Daoy (cell line): ENCODE results near the gene PSMD1. TPM values are rescaled to one million over a fixed set of nuclear protein-coding genes. Genes with fewer than 3 reads are reported as not detected.
A peak's percentile ranks its signal among the peaks of the same experiment; 100 is the strongest.

Source experiments
- DNase-seq: peaks from one replicate; pipeline ENCODE4 v3.0.0-alpha.2; 2015; ENCODE audit warnings: low read depth
- total RNA-seq: library from RNA; depleted of rRNA; stranded (reverse); fragments of >200 nt; shearing (Covaris generic); gene quantifications from 2 replicates; pipeline ENCODE4 v1.2.3, GENCODE V29; 2014

PSMD1 gene
- total RNA-seq, 1 experiment from 2014 or later = 180 TPM

DNA sequence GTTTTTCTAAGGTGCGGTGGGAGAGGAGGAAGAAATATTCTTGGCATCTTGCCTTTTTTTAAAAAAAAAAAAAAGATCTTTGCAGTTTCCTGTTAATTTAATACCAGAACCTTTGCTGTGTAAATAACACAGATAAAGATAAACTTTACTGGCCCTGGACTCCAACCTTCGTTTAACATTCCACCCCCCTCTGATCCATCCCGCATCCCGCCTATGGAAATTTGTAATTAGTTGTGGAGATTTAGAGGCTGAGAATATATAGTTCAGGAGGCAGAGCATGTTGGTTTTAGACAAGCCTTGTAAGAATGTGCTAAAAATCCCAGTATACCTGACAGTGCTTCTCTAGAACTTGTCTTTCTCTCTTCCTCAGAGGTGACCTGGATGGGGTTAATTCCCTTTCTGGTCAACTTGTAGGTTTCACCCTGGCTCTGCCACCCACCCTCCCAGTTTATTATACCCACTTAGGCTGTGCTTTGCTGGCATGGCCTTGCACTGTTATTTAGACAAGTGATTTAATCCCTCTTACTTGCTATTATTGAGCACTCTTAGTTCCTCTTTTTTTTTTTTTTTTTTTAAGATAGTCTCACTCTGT is 22.3 kb upstream of the PSMD1 start:
- no peak for DNase-seq

DNA sequence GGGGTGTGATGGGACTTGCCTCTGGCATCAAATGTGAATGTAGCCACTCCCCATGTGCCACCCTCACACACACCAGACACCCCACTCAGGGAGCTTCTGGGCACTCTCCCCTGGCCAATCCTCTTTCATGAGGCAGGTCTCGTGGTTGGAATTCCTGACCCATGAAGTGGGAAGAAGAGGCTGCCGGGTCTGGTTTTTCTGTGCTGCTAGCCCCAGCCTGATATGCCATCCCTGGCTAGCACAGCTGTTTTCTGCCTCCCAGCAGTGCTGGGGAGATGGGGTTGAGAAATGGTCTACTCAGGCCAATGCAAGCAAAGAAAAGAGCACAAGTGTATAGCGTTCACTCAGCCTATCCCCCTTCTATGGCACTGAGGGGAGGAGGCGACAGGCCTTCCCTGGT is 20.5 kb upstream of the PSMD1 start:
- no peak for DNase-seq

DNA sequence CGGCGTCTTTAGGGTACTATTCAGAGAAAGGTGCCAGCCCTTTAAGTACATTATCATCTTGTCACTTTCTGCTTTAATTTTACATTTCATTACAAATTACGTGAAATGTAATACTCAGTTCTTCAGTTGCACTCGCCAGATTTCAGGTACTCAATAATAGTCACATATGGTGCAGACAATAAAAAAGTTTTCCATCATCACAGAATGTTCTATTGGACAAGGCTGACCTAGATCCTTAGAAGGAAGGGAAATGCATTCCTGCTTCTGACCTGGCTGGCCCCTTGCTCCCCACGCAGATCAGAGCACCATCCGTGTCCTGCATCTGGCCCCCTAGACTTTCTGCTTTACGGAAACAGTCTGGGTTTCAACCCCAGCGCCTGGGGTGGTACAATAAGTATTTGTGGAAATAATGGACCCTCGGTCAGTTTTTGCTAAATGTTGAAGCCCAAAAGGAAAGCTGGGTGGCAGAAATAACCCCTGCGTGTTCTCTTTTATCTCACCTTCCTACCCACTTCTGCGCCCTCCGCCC is 20.0 kb upstream of the PSMD1 start:
- no peak for DNase-seq

DNA sequence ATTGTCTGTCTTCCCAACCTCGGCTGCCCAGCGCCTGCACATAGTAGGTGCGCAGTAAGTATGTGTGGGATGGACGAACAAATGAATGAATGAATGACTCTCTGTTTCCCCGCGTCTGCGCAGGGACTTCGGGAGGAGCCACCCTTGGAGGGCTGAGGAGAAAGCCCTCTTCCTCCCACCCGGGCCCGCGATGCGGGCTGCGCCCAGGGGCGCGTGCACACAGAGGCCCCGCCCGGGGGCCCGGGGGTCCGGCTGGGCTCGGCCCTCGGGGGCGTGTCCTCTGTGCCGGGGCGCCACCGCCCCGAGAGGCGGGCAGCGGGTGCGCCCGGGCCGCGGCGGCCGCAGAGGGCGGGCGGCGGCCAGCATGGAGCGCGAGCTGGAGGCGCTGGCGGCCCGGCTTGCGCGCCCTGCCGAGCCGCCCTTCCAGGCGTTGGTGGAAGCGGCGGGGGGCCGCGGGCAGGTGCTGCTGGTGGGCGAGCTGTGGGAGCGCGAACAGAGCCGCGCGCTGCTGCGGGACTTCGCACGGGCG is 19.4 kb upstream of the PSMD1 start, which contains the start of gene C2orf72:
C2orf72 (plus strand) TSS at position 322 of the 529 bp plus-strand sequence; CDS start at position 365, 43 bp downstream.
- DNase-seq = peak; percentile 24

DNA sequence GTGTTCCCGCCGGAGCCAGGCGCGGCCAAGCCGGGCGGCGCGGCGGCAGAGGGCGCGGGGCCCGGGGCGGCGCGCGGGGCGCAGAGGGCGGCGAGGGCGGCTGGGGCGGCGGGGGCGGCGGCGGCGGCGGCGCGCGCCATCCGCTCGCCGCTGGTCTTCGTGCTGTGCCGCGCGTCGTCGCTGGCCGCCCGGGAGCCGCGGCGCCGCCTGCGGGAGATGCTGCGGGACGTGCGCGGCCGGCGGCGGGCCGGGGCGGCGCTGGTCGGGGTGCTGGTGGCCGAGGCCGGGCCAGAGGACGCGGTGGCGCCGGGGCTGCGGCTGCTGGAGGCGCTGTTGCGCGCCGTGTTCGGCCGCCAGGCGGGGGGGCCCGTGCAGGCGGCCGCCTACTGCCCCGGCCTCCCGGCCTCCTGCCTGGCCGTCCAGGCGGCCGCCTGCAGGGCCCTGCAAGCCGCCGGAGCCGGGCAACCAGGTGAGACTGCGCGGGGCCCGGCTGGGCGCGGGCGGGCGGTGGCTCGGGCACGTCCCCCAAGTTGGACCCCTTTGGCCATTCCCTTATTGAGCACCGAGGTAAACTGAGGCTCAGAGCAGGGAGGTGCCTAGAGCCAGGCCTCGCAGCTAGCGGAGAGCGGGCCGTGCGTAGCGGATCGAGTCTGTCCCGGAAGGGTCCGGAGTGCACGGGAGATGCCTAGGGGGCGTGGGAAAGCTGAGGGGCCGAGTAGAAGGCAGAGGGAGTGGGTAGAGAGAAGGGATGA is 18.8 kb upstream of the PSMD1 start:
- DNase-seq = peak; percentile 21

DNA sequence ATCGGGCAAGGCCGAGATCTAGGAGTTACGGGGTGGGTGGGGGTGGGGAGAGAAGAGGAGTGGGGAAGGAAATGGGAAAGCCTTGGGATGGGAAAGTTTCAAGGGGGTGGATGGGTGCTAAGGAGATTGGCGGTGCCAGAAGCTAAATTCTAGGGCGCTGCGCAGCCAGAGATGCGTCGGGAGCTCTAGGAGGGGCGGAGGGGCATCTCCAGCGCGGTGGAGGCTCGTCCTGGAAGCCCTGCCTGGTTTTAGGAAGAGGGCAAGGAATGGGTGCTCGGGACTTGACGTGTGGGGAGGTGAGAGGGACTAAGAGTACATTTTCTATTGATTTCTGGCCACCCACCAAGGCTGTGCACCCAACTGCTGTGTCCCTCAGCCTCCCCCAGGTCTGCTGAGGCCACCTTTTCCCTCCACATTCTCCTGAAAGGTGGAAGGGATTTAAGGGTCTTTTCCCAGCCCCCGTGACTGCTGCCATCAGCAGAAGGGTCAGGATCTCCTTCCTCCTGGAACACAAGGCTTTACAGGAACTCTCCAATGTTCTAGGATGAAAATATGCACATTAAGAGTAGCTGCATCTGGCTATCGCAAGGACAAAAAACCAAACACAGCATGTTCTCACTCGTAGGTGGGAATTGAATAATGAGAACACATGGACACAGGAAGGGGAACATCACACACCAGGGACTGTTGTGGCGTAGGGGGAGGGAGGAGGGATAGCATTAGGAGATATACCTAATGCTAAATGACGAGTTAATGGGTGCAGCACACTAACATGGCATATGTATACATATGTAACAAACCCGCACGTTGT is 18.0 kb upstream of the PSMD1 start:
- no peak for DNase-seq

DNA sequence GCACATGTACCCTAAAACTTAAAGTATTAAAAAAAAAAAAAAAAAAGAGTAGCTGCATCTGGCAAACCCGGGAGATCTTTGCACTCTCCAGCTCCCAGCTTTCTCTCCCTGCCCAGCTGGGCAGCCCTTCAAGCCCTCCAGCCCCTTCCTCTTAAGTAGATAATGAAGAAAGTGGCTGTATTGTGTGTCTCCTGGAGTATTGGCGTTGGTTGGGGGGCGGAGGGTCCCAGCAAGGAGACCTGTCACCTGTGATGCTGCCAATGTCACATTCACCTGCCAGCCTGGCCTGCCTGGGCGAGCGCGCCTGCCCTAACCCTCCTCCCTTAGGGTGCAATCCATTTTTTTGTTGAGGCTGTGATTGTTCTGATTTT is 17.4 kb upstream of the PSMD1 start:
- no peak for DNase-seq

DNA sequence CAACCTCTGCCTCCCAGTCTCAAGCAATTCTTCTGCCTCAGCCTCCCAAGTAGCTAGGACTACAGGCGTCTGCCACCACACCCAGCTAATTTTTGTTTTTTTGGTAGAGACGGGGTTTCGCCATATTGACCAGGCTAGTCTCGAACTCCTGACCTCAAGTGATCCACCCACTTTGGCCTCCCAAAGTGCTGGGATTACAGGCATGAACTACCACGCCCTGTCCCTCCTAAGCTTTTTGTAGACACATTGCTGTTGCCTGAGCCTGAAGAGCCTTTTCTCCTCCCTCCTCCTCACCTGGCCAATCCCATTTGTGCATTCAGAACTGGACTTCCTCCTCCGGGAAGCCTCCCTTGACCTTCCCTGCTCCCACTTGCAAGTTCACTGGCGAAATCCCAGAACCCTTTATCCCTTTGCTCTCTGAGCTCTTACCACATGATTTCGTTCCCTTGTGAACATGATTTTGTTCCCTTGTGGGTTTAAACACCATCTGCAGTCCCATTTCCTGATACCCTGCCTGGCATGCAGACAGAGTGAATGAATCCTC is 16.8 kb upstream of the PSMD1 start:
- no peak for DNase-seq

DNA sequence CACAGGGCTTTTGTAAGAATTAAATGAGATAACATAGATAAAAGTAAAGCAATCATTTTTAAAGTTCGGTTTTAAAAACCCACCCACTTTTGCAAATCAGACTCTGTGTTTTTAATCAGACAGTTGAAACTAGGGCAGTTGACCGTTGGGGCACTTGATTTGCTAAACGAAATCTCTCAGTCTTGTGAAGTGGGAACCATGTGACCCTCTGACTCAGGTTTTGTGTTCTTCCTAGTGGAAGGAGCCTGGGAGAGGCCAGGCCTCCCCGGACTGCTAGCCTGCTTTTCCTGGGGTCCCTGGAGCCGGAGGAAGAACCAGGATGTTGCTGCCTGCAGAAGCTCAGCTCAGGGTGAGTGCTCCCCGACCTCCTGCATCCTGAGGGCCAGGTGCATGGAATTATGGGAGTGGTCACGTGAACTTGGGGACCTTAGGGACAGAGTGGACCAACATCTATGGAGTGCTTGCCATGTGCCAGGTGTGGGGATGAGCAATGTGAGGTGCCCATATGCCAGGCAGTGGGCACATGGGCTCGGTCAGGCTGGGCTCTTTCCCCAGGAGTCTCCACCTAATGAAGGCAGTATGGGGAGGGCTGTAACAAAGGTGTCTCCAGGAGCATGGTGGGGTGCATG is 15.5 kb upstream of the PSMD1 start:
- DNase-seq = no peak

DNA sequence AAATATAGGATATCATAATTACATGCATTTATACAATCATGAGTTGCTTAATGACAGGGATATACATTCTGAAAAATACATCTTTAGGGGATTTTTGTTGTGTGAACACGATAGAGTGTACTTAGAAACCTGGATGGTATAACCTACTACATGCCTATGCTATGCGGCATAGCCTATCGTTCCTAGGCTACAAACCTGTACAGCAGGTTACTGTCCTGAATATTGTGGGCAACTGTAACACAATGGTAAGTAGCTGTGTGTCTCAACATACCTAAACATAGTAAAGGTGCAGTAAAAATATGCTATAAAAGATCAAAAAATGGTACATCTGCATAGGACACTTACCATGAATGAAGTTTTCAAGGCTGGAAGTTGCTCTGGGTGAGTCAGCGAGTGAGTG is 12.9 kb upstream of the PSMD1 start:
- DNase-seq = no peak

DNA sequence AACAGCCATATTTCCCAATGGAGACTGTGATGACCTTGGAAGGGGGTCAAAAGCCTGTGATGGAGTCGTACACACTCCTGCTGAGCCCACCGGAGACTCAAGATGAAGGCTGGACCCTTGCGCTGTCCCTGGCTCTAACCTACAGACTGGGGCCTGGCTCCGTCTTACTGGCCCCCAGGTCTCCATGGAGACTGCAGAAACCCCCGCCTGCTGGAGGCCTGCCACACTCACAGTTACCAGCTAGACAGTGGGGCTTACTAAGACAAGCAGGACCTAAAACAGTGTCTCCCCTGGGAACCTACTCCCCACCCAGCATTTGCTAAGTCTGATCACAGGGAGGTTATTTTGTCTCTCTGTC is 9.8 kb upstream of the PSMD1 start:
- no peak for DNase-seq

DNA sequence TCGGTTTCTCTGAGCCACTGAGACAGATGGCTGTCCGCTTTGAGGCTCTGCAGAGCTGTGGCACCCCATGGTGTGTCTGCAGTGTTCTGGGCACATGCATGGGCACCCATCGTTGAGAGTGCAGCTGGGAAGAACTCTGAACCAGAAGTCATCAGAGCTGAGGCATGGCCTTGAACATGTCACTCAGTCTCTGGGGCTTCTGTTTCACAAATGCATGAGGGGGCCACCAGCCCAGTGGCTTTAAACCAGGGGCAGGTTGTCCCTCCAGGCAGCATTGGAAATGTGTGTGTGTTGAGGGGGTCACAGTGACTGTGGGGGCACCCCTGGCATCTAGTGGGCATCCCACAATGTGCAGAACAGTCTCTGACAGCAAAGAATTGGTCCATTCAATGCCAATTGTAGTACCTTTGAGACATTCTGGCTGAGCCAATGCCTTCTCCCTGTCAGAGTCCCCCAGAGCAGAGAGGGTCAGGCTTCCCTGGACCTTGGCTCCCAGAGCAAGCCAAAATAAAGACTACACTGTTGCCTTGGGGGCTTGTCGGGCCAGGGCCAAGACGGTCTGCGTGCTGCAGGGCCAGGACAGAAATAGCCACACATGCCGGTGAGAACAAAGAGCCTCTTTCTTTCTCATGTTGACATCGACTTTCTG is 9.3 kb upstream of the PSMD1 start:
- no peak for DNase-seq

DNA sequence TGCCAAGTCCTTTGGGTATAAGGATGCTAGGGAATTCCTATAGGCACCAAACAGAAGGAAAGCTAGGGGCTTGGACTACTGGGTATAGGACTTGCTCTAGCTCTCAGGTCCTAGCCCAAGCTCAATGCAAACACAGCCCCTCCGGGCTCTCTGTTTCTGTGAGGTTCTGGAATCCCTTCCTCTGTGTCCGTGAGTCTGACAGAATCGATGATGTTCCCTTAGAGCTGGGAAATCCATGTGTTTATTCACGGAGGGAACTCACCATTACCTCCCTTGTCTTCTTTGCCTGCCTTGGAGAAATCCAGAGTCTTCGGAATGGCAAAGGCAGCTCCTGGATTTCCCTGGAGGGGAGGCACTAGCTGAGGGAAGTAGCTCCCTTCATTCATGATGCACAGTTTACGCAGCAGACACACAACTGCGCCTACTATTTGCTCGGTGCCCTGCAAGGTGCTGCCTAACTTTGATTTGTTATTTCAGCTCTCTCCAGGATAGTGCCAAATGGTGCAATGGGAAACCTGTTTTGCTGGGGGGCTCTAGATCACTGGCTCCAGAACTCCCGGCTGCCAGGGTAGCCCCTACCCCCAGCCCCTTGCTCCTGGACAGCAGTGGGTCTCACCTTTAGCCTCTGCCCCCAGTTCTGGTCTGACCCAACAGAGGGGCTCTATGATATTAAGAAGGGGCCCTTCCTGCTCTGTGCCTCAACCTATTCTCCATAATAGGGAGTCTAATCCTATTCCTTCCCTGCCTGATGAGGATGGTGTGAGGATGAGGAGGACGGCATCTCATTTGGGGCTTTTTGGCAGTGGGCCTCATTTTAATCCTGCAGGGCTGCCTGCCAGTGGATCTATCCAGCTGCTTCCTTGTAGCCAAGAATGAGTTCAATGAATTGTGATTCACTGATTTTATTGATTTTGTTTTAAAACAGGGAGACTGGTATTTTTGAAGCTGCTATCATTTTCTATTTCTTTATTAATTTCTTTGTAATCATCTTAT is 8.4 kb upstream of the PSMD1 start:
- DNase-seq = no peak

DNA sequence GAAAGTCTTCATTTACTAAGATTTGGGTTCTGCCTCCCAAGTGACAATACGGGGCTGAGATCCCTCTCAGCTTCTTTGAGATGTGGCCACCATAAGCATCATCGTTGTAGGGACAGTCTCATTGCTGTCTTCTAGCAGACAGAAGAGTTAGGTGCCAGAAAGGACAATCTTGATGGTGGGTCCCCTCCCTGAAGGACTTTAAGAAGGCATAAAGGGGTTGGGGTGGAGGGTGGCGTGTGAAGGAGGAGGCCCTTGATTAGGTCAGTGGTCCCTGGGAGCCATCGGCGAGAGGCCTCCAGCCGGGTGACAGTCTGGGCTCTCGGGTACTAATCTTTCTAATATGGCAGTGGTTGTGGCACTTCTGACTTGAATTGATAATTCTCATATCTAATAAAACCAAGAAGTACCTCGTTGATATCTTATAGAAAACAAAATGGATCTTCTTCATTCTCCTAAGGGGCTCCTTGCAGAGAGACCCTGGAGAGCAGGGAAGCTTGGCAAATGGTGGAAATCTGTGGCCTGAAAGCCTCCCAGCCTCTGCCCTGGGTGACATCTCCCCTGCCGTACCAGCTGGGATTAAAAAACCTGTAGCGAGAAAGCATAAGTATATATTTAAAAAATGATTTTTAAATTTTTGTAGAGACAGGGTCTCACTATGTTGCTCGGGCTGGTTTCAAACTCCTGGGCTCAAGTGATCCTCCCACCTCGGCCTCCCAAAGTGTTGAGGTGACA is 7.2 kb upstream of the PSMD1 start:
- no peak for DNase-seq

DNA sequence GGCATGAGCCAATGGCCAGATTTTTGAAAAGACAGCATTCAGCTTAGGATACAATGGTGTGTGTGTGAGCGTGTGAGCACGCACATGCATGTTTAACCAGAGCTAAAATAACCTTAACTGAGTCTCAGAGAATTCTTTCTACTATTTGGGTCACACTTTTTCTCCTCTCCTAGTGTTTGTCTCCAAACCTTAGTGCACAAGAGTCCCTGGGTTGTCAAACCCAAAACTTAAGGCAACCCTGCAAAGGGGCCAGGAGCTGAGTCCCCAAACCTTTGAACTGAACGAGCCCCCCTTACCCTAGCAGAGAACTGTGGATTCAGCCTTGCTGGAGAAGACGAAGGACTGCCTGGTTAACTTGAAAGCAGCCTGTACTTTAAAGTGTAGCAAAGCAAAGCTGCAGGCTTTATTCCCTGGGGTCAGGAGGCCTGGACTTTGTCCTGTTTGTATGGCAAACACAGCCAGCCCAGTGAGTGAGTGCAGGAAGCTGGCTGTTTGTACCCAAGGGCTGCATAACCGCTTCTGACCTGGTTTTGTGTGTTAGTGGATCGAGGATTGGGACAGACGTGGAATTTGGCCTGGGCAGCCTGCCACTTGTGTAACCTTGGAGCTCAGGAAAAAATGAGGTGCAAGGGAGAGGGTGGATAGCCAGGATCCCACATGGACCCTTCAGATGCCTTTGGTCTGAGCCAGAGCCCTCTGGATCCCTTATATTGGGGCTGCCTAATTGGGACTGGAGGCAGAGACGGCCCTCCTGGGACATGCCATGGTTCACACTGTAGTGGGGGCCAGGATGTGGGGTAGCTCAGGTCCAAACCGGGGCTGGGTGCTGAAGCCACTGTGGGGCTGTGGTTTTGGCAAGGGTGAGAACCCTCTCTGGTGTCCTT is 6.4 kb upstream of the PSMD1 start:
- DNase-seq = no peak

DNA sequence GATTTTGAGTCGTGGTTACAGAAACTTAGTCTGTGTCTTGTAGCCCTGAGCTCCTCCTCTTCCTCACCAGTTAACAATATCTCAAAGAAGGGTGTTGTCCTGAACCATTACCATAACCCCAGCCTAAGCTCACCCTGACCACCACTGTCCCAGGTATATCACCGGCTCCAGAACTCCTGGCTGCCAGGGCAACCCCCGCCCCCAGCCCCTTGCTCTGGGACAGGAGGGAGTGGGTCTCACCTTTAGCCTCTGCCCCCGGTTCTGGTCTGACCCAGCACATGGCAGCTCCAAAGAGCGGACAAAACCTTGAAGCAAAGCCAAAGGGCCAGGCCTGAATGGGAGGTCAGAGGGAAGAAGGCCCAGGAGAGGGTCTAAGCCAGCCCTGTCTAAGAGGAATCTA is 5.6 kb upstream of the PSMD1 start:
- no peak for DNase-seq

DNA sequence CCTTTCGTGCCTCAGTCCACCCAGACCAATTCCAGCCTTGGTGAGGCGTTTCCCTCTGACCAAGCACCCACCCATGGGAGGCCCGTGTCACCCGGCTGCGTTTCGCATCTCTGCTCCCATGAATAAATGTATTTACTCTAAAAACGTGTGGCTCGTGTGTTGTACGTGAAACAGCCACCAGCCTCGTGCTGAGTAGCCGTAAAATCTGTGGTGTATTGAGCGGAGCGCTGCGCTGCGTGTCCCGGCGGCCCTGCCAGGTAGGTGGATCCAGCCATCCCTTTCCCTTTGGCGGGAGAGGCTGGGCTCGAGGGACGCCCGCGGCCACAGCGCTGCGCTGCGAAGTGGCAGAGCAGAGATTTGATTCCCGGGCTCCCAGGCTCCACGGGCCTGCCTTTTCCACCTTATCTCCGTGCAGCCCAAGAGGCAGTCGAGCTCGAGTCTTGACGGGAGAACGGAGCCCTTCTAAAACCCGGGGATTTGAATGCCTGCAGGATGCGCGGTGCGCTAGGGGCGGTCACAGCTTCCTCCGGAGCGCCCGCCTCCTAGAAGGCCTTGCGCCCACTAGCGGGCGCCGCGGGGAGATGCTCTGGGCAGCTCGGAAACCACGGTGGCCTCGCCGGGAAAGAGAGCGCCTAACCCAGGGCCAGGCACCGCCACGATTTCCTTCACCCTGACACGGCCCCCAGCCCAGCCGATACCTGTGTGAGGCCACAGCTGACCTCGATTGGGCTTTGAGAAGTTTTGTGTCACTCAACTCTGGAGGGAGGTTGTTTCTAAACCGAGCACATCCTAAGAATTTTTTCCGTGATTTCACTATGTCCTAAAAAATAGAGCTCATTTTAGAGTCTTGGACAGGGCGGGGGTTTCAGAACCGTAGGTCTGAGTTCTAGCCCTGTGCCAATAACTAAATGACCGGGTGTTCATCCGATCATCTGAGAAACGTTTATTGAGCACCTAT is 3.9 kb upstream of the PSMD1 start:
- DNase-seq = peak; percentile 89
